GM12878 (cell line): ENCODE results near the gene MORC4. TPM values are rescaled to one million over a fixed set of nuclear protein-coding genes. Genes with fewer than 3 reads are reported as not detected.

Source experiments
- ATAC-seq: fragments of 200-7000 bp; cut with Tn5 transposase; 3 replicates; pipeline ENCODE4 v1.9.1; 2020; ENCODE audit warnings: mild to moderate bottlenecking, moderate library complexity
- BruUV-seq: library from RNA; stranded (reverse); fragments of 400-500 nt; replicated peaks from 2 replicates; lab custom pipeline; 2021; lab: Mats Ljungman, UMichigan
- CTCF ChIA-PET: fragments of 300-600 bp; sonication (Branson Sonifier 250); formaldehyde crosslinking; extraction: SDS; loops from one replicate; lab custom pipeline; 2021; ENCODE audit warnings: inconsistent platforms; lab: Yijun Ruan, JAX
- POLR2A ChIA-PET: fragments of 350-600 bp; formaldehyde crosslinking; extraction: SDS; loops from one replicate; lab custom pipeline; 2021; ENCODE audit warnings: inconsistent platforms; lab: Charles Lee
- RAD21 ChIA-PET: fragments of 300-600 bp; sonication (Branson Sonifier 250); formaldehyde crosslinking; loops from one replicate; lab custom pipeline; 2023; ENCODE audit warnings: antibody characterized with exemption; ENCODE audit not compliant: unreplicated experiment; lab: Charles Lee
- SMC1A ChIA-PET: fragments of 300-600 bp; sonication (Branson Sonifier 250); formaldehyde crosslinking; loops from one replicate; lab custom pipeline; 2023; ENCODE audit not compliant: unreplicated experiment, uncharacterized antibody; lab: Charles Lee
- DNase-seq: peaks from one replicate; pipeline ENCODE4 v3.0.0-alpha.2; 2011; ENCODE audit warnings: low read depth, low spot score
- FAIRE-seq: peaks from 3 replicates; lab custom pipeline; 2011; peaks lifted over from hg19 to GRCh38; lab: Jason Lieb, UNC
- H2AFZ ChIP-seq: 2 replicates; pipeline ENCODE4 v1.6.0; 2011; ENCODE audit warnings: low read depth, low read length, control low read depth; ENCODE audit not compliant: control insufficient read depth
- H3K27ac ChIP-seq: 2 replicates; pipeline ENCODE4 v1.5.1; 2011; ENCODE audit warnings: control low read depth; ENCODE audit not compliant: control insufficient read depth, insufficient read depth
- H3K27me3 ChIP-seq, 2 experiments: replicated peaks in 1 of 2; 2 replicates each; pipeline versions ENCODE4 v1.6.0 to v1.6.1; 2011; ENCODE audit warnings: low read length in 1 of 2; ENCODE audit not compliant: control insufficient read depth in 2 of 2, insufficient read depth in 2 of 2
- H3K36me3 ChIP-seq, 2 experiments: 2 replicates each; pipeline ENCODE4 v1.5.1; 2011; ENCODE audit warnings: low read length in 1 of 2; ENCODE audit not compliant: control insufficient read depth in 2 of 2, insufficient read depth in 2 of 2
- H3K4me1 ChIP-seq: 2 replicates; pipeline ENCODE4 v1.6.1; 2011; ENCODE audit warnings: mild to moderate bottlenecking, low read length, moderate library complexity, mixed read lengths; ENCODE audit not compliant: control insufficient read depth, insufficient read depth
- H3K4me2 ChIP-seq: 2 replicates; pipeline ENCODE4 v1.6.0; 2011; ENCODE audit warnings: control low read depth; ENCODE audit not compliant: control insufficient read depth, insufficient read depth
- H3K4me3 ChIP-seq: fragments of 200-600 bp; sonication (generic); 2 replicates; pipeline ENCODE4 v1.5.1; 2016
- H3K79me2 ChIP-seq: 2 replicates; pipeline ENCODE4 v1.6.0; 2011; ENCODE audit warnings: low read length; ENCODE audit not compliant: control insufficient read depth, insufficient read depth
- H3K9ac ChIP-seq: 2 replicates; pipeline ENCODE4 v1.8.0; 2011; ENCODE audit warnings: low read length, control low read depth, mixed read lengths; ENCODE audit not compliant: control insufficient read depth, insufficient read depth
- H3K9me3 ChIP-seq: replicated peaks from 3 replicates; pipeline ENCODE4 v1.5.1; 2011; ENCODE audit warnings: mild to moderate bottlenecking, low read length; ENCODE audit not compliant: control insufficient read depth, insufficient read depth
- H4K20me1 ChIP-seq: 2 replicates; pipeline ENCODE4 v1.6.0; 2011; ENCODE audit not compliant: control insufficient read depth, insufficient read depth
- ASH2L ChIP-seq: fragments of 300-600, 200-600 bp; sonication (generic); IDR thresholded peaks from 2 replicates; pipeline ENCODE4 v1.6.1; 2017; ENCODE audit warnings: low read depth, mild to moderate bottlenecking, borderline replicate concordance
- BCL3 ChIP-seq: IDR thresholded peaks from 2 replicates; pipeline ENCODE4 v1.6.1; 2011; ENCODE audit warnings: borderline replicate concordance, low read depth, mild to moderate bottlenecking, moderate library complexity, low read length; ENCODE audit not compliant: insufficient read depth, poor library complexity, severe bottlenecking
- E2F8 ChIP-seq: fragments of 450-650 bp; IDR thresholded peaks from 2 replicates; pipeline ENCODE4 v1.6.1; 2018; ENCODE audit warnings: mild to moderate bottlenecking, low read depth, moderate library complexity; ENCODE audit not compliant: partially characterized antibody
- NBN ChIP-seq: fragments of 450-650 bp; IDR thresholded peaks from 2 replicates; pipeline ENCODE4 v1.6.1; 2016
- NR2F1 ChIP-seq: fragments of 450-650 bp; conservative IDR thresholded peaks from 2 replicates; pipeline ENCODE4 v1.6.1; 2017; ENCODE audit warnings: mild to moderate bottlenecking
- SP1 ChIP-seq: IDR thresholded peaks from one replicate; pipeline ENCODE4 v1.6.1; 2011; ENCODE audit warnings: low read depth, low read length
- ZBTB40 ChIP-seq: fragments of 450-650 bp; IDR thresholded peaks from 2 replicates; pipeline ENCODE4 v1.6.1; 2016; ENCODE audit warnings: mild to moderate bottlenecking, moderate library complexity, borderline replicate concordance
- in situ Hi-C: fragments of 300-500 bp; cut with MboI; formaldehyde crosslinking; loops from 9 replicates; pipeline ENCODE4 v1.14.3; 2018; ENCODE audit warnings: mixed read lengths
- intact Hi-C: fragments of 100-400 bp; cut with micrococcal nuclease; formaldehyde crosslinking; loops from one replicate; pipeline ENCODE4 v1.14.2; 2022; ENCODE audit not compliant: unreplicated experiment
- polyA plus RNA-seq, 11 experiments: library from polyadenylated mRNA; depleted of rRNA in 4 of 11; unstranded in 6 of 11; stranded (reverse) in 5 of 11; fragments of >200 nt; fragmentation: Nextera tagmentation in 4 of 11; fragmentation: Illumina TruSeq in 1 of 11; extraction: Ambion mirVana in 4 of 11; extraction: Trizol in 1 of 11; gene quantifications; 1 replicate in 1 of 11; 2 replicates in 10 of 11; pipeline versions ENCODE4 v1.2.1 to v1.2.3, GENCODE V29; 2011 to 2016; ENCODE audit warnings: inconsistent platforms in 2 of 11, missing spikeins in 2 of 11, low read depth in 1 of 11
- total RNA-seq, 4 experiments: library from RNA; depleted of rRNA in 3 of 4; stranded (reverse); fragments of >200 nt in 3 of 4; fragmentation: Illumina TruSeq in 1 of 4; extraction: Trizol in 1 of 4; gene quantifications; 2 replicates each; pipeline versions ENCODE4 v1.2.1 to v1.2.3, GENCODE V29; 2013 to 2021
- TF ChIP-seq, protein P1 (sequence below): fragments of 450-650 bp; IDR thresholded peaks from 2 replicates; pipeline ENCODE4 v1.6.1; 2014; ENCODE audit warnings: mild to moderate bottlenecking
- TF ChIP-seq, protein P2 (sequence below): fragments of 450-650 bp; IDR thresholded peaks from 2 replicates; pipeline ENCODE4 v1.6.1; 2016; ENCODE audit warnings: mild to moderate bottlenecking
- TF ChIP-seq, protein P3 (sequence below): fragments of 450-650 bp; IDR thresholded peaks from 2 replicates; pipeline ENCODE4 v1.6.1; 2017; ENCODE audit warnings: low read depth, mild to moderate bottlenecking, moderate library complexity

The MORC4 gene
- total and polyA plus RNA-seq, 10 of the 15 experiments (the other 5 are each of a cell fraction or from before 2014, with no cell fraction given) = 0.03 to 0.65 (median 0.26) TPM

- no TSS peak for BruUV-seq
These were observed 27.1 kb downstream of the MORC4 start for GRCh38 chrX:106972896-106973295.

More at GRCh38 chrX:106972896-106973295, 27.1 kb downstream of the MORC4 start:
- Histone ChIP-seq H3K79me2 (no peaks in the 10 kb centered on the region), H3K4me2 (no peak overlapping the region), H3K36me3 (no peaks in the 10 kb centered on the region), H3K9me3 (no peaks in the 10 kb centered on the region), H3K9ac (no peak overlapping the region), H3K27ac (no peak overlapping the region), H3K27me3 (no peaks in the 10 kb centered on the region), H2AFZ (no peak overlapping the region), H3K4me1 (no peaks in the 10 kb centered on the region), H3K4me3 (no peak overlapping the region), H4K20me1 (no peaks in the 10 kb centered on the region)
- ATAC-seq (no peak), FAIRE-seq (no peak), DNase-seq (no peak)
- intact Hi-C loops = no loop called here
- in situ Hi-C loops = no loop called here
- CTCF ChIA-PET = no interaction called here
- SMC1A ChIA-PET = interaction anchor here (1.3 kb wide), 1 partner anchor 9 kb away, joined by 3 read pairs; no protein-coding TSS in a partner anchor
- POLR2A ChIA-PET = no interaction called here
- RAD21 ChIA-PET = no interaction called here
- TF ChIP-seq SP1 (no peak), E2F8 (no peak), ASH2L (no peak), NR2F1 (no peak), BCL3 (no peak), ZBTB40 (no peak), NBN (no peak)
- TF ChIP-seq, protein P1, sequence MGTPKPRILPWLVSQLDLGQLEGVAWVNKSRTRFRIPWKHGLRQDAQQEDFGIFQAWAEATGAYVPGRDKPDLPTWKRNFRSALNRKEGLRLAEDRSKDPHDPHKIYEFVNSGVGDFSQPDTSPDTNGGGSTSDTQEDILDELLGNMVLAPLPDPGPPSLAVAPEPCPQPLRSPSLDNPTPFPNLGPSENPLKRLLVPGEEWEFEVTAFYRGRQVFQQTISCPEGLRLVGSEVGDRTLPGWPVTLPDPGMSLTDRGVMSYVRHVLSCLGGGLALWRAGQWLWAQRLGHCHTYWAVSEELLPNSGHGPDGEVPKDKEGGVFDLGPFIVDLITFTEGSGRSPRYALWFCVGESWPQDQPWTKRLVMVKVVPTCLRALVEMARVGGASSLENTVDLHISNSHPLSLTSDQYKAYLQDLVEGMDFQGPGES = no peak
- TF ChIP-seq, protein P2, sequence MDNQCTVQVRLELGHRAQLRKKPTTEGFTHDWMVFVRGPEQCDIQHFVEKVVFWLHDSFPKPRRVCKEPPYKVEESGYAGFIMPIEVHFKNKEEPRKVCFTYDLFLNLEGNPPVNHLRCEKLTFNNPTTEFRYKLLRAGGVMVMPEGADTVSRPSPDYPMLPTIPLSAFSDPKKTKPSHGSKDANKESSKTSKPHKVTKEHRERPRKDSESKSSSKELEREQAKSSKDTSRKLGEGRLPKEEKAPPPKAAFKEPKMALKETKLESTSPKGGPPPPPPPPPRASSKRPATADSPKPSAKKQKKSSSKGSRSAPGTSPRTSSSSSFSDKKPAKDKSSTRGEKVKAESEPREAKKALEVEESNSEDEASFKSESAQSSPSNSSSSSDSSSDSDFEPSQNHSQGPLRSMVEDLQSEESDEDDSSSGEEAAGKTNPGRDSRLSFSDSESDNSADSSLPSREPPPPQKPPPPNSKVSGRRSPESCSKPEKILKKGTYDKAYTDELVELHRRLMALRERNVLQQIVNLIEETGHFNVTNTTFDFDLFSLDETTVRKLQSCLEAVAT = no peak
- TF ChIP-seq, protein P3, sequence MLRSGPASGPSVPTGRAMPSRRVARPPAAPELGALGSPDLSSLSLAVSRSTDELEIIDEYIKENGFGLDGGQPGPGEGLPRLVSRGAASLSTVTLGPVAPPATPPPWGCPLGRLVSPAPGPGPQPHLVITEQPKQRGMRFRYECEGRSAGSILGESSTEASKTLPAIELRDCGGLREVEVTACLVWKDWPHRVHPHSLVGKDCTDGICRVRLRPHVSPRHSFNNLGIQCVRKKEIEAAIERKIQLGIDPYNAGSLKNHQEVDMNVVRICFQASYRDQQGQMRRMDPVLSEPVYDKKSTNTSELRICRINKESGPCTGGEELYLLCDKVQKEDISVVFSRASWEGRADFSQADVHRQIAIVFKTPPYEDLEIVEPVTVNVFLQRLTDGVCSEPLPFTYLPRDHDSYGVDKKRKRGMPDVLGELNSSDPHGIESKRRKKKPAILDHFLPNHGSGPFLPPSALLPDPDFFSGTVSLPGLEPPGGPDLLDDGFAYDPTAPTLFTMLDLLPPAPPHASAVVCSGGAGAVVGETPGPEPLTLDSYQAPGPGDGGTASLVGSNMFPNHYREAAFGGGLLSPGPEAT = no peak
